Choroid plexus epithelial cell (primary cell): ENCODE results near the gene NTNG1.

Experiments
- DNase-seq: peaks from one replicate; pipeline ENCODE4 v3.0.0-alpha.2; 2010; ENCODE audit warnings: low read depth
- H3K4me3 ChIP-seq: 2 replicates; pipeline ENCODE4 v1.5.1; 2011; ENCODE audit warnings: low read depth, mild to moderate bottlenecking, control low read depth, low read length, moderate library complexity
- TF ChIP-seq, protein P1 (sequence below): conservative IDR thresholded peaks from 2 replicates; pipeline ENCODE4 v1.5.1; 2011; ENCODE audit warnings: low read depth, mild to moderate bottlenecking, control low read depth, inconsistent platforms, low read length, moderate library complexity

The NTNG1 gene

DNA sequence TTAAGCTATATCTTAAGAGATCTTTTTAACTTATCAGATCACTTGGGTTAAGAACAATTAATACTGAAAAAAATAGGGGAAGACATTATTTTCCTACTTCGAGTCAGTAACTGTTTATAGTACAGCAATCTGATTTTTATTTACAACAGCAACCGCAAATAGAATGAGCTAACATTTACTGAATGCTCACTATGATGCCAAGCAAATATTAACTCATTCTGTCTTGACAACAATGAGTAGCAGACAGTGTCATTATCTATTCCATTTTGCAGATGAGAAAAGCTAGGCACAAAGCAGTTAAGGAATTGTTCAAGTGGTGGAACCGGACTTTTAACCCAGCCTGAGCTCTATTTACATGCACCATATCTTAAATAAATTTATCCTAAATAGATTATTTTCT lies 273.7 kb downstream of the NTNG1 start:
- TF ChIP-seq, protein P1, sequence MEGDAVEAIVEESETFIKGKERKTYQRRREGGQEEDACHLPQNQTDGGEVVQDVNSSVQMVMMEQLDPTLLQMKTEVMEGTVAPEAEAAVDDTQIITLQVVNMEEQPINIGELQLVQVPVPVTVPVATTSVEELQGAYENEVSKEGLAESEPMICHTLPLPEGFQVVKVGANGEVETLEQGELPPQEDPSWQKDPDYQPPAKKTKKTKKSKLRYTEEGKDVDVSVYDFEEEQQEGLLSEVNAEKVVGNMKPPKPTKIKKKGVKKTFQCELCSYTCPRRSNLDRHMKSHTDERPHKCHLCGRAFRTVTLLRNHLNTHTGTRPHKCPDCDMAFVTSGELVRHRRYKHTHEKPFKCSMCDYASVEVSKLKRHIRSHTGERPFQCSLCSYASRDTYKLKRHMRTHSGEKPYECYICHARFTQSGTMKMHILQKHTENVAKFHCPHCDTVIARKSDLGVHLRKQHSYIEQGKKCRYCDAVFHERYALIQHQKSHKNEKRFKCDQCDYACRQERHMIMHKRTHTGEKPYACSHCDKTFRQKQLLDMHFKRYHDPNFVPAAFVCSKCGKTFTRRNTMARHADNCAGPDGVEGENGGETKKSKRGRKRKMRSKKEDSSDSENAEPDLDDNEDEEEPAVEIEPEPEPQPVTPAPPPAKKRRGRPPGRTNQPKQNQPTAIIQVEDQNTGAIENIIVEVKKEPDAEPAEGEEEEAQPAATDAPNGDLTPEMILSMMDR = no peak
- no peak for DNase-seq
- H3K4me3 ChIP-seq = no peak overlapping the region

DNA sequence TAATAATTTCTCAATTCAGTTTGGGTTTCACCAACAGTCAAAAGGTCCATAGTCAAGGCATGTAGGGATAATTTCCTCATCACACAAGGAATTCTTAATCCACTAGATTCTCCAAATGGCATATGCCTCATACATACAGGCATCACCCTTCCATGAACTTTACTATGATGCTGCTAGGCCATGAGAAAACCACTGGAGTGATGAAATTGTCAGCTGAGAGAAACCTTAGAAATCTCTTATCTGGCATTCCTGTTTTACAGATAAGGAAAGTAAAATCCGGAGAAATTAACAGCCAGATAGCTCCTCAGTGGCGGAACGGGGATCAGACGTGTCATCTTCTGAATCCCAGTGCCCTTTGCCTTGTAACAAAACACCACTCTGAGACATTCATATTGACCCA lies 274.4 kb downstream of the NTNG1 start:
- TF ChIP-seq, protein P1 = no peak
- peak; percentile 22 for DNase-seq
- H3K4me3 ChIP-seq = no peak overlapping the region

DNA sequence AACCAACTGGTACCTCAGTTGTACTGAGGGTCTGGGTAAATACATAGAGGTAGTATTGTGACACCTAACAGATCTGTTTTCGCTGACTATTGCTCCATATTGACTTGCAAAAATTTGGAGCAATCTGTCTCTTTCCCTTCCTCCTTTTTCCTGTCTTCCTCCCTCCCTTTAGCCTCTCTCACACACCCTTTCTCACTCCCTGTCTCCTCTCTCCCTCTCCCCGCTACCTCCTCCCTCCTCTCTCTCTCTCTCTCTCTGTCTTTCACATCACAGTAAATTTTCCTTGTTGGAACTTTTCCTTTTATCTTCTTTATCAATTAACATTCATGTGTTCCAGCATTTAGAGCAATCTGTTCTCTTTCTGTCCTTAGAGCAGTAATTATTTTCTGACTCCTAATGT lies 278.2 kb downstream of the NTNG1 start:
- DNase-seq = no peak
- no peak overlapping the region for H3K4me3 ChIP-seq
- TF ChIP-seq, protein P1 = no peak

DNA sequence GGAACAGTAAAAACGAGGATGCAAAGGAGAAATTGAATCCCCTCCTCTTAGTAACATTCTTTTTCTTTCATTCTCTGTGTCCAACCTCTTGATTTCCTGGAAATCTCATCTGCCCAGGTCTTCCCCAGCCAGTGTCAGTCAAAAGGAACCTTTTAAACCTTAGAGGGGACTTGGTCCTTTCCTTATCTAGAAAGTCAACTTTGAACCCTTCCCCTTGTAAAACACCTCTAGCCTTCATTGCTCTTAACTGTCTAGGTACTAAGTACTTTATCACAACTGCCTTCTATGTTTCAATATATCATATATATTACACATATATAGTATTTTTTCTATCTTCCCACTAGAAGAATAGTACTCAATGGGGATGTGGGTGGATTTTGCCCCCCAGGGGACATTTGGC lies 282.1 kb downstream of the NTNG1 start:
- no peak overlapping the region for H3K4me3 ChIP-seq
- TF ChIP-seq, protein P1 = no peak
- no peak for DNase-seq

DNA sequence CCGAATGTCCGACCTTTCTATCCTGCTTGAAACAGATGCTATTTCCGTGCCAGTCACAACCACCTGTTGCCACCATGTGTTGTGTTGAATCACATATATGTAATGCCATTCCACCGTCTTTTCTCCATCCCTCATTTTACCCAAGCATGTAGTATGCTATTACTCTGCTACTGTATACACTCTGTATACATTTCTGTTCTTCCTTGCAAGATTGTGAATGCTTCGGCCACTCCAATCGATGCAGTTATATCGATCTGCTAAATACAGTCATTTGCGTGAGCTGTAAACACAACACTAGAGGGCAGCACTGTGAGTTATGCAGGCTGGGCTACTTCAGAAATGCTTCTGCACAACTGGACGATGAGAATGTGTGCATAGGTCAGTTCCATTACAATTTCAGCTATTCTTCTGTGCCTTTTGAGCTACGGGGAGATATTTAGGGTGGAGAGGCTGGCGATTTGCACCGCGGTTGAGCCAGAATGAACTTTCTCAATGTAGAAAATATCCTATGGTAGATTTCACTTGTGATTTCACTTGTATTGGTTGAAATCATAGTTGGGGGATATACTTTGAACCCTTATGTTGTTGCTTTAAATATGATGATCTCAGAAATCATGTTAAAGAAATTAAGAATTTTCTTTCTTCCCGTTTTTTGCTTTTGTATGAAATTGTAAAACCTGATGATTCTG lies 289.8 kb downstream of the NTNG1 start:
- H3K4me3 ChIP-seq = no peak overlapping the region
- DNase-seq = peak; percentile 70
- TF ChIP-seq, protein P1 = peak; percentile 74

DNA sequence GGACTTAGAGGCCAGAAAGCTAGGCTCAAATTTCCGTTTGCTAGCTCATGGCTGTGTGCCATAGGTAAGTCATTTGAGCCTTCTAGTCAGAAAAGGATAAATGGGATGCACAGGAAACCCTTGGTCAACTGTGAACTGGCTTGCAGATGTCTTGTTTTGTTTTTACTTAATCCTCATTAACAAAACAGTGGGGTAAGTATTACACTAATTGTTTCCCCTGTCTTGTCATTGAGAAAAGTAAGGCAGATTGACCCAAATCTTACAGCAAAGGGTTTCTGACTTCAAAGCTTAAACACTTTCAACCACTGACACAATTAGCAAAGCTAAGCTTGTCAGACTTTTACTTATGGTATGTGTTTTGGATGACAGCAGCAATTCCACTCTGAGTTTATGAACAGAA lies 291.3 kb downstream of the NTNG1 start:
- H3K4me3 ChIP-seq = no peak overlapping the region
- TF ChIP-seq, protein P1 = no peak
- no peak for DNase-seq

DNA sequence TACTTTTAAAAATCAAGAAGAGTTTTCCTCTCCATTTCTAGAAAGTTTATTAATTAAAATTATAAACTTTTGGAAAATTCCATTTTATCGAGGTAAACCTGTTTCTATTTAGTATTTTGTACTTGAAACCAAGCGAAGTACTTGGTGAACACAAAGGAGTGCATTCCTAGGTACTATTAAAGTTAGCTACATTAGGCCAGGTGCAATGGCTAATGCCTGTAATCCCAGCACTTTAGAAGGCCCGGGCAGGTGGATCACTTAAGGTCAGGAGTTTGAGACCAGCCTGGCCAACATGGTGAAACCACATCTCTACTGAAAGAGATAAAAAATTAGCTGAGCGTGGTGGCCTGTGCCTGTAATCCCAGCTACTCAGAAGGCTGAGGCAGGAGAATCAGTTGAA lies 292.2 kb downstream of the NTNG1 start:
- TF ChIP-seq, protein P1 = no peak
- H3K4me3 ChIP-seq = no peak overlapping the region
- no peak for DNase-seq
